IPS-NIHi7 (cell line): Measurements from ENCODE around the gene HDAC7.
A peak's percentile ranks its signal among the peaks of the same experiment; 100 is the strongest.

Experiments
- DNase-seq: peaks from one replicate; pipeline ENCODE4 v3.0.0; 2012; ENCODE audit warnings: mixed read lengths; ENCODE audit errors: extremely low spot score

HDAC7 gene

GRCh38 chr12:47779943-47780504 lies 39.7 kb downstream of the HDAC7 start:
- no peak for DNase-seq

DNA sequence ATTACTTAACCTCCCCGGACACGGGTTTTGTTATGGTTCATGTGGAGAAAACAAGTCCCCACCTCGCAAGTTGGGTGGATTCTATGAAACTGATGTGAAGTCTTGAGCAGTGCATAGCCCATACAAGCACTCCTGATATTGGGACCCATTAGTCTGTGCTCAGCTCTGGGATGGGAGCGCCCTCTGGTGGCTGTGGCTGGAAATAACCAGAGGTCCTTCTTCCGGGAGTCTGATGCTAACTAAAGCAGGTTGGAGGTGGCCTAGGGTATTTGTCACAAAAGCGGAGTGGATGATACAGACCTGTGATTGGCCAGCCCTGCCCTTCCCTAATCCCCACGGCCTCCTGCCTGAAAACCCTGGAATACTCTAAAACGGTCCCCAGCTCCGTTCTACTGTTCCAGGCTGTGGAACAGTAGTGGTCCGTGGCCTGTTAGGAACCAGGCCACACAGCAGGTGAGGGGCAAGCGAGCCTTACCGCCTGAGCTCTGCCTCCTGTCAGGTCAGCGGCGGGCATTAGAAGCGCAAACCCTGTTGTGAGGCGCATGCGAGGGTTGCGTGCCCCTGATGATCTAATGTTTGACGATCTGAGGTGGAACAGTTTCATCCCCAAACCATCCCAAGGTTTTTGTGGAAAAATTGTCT lies 40.3 kb downstream of the HDAC7 start:
- peak; percentile 88 for DNase-seq

- DNase-seq: peak; percentile 45
Observed at GRCh38 chr12:47778881-47779280, 40.8 kb downstream of the HDAC7 start.

DNA sequence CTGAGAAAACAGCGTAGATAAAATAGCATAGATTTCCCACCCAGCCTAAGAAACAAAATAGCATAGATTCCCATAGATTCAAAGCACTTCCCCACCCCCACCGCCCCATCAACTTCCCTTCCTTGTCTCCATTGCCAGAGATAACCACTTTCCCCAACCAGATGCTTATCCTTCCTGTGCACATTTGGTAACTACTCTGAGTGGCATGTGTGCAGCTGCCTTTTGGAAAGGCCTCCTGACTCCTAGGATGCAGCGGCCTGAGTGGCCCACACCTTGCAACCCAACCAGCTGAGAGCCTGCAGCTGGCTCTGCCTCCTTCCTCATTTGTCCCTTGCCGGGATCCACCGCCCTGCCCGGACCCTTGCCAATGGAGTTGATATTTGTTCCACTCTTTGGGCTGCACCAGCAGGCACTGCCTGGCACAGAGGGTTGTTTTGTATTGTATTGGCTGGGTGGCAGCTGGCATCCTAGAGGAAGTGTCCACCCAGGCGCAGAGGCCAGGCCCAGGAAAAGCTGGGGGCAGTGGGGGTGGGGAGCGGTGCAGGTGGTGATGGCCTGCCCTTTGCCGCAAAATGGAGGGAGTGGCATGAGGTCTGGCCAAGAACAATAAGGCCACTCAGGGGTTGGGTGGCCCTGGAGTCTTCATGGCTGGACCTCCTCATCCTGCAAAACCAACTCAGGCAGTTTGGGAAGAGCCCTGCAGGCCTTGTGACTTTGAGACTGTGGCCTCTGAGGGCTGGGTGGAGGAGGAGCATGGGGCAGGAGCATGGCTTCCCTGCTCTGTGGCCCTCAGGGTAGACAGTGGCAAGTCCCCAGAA lies 41.8 kb downstream of the HDAC7 start:
- no peak for DNase-seq

DNA sequence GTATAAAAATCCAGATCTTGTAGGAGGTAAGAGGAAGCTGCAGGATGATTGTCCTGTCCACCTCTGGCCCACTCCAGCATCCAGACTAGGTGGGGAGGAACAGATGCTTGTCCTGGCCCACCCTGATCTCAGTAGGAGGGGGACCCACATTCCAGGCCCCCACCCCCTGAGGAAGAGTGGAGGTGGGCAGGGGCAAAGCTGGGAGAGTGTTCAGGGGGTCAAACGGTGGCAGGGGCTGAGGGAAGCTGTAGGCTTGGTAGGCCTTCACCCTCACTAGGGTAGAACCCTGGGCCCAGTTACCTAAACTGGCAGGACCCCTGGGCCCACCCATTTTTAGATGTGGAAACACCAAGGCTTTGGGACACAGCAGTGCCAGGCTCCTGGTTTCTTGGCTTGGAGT lies 42.6 kb downstream of the HDAC7 start:
- DNase-seq: no peak

- no peak for DNase-seq
Observed at GRCh38 chr12:47776471-47777143, 43.1 kb downstream of the HDAC7 start.

- DNase-seq: no peak
Observed at GRCh38 chr12:47775100-47775911, 44.4 kb downstream of the HDAC7 start.

DNA sequence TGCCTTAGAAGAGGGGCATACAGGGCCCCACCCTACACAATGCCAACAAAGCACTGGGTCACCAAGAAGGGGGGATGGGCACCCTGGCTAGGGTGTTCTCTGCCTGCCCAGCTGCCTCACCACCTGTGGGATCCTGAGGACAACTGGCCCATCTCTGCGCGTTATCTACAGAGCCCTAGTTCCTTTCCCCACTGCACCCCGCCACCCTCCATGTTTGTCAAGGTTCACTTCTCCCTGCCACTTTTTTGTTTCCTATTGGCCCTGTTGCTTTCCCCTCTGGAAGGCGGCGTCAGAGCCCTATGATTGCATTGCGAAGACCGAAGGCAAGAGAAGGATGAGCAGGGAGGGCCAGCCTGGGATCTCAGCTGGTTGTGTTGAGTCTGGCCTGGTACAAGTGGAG lies 45.0 kb downstream of the HDAC7 start:
- DNase-seq: no peak

DNA sequence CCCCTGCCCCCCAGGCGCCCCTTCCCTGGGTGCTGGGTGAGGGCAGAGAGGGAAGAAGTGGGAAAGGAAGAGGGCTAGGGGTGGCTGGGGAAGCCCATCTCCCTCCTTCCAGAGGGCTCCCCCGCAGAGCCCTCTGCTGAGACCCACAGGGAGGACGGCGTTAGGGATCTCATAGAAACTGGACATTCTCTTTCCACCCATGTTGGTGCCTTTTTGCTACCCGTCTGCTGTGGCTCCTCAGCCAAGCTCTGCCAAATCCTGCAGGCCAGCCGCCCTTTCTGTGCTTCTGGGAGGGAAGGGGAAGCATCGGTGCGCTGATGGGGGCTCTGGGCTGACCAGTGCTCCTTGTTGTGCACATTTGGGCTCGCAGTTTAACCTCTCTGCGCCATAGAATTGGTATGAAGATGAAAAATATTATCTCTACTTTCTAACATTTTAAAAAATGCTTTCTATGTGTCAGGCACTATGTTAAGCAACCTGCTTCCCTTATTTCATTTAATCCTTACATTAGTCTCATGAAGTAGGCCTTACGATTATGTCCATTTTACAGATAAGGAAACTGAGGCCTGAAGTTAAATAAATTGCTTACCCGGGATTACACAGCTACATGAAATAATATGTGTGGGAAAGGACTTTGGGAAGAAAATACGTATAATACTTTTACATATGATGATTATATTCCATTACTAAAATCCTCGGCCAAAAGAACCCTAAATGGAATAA lies 45.7 kb downstream of the HDAC7 start:
- no peak for DNase-seq

GRCh38 chr12:47773062-47773857 lies 46.4 kb downstream of the HDAC7 start, which contains the start of gene SLC48A1:
SLC48A1 (plus strand) TSS chr12:47773238; CDS start chr12:47773305, 67 bp downstream.
- peak; percentile 94 for DNase-seq

DNA sequence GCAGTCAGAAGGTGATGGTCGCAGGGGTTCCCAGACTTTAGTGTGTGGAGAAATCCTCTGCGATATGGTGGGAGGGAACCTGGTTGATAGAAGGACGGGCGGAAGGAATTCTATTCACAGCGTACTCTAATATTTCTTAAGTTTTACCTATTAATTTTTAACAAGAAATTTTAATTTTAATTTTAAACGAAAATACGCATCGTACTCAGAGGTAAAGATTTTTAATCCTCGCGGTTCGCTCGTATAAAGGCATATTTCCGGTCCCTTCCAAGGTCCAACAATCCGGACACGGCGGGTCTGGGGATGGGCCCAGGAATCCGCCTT lies 47.0 kb downstream of the HDAC7 start:
- DNase-seq: no peak

- no peak for DNase-seq
Observed at GRCh38 chr12:47772094-47772660, 47.5 kb downstream of the HDAC7 start.

DNA sequence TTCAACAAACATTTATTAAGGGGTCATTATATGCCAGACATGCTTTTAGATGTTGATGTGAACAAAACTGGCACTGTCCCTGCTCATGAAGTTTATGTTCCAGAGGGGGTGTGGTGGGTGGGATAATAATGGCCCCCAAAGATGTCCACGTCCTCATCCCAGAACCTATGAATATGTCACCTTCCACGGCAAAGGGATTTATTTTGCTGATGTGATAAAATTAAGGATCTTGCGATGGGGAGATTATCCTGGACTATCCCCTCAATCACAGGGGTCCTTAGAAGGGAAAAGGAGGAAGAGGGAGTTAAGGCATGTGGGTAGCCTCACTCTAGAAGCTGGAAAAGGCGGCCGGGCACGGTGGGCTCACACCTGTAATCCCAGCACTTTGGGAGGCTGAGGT lies 48.4 kb downstream of the HDAC7 start:
- no peak for DNase-seq

DNA sequence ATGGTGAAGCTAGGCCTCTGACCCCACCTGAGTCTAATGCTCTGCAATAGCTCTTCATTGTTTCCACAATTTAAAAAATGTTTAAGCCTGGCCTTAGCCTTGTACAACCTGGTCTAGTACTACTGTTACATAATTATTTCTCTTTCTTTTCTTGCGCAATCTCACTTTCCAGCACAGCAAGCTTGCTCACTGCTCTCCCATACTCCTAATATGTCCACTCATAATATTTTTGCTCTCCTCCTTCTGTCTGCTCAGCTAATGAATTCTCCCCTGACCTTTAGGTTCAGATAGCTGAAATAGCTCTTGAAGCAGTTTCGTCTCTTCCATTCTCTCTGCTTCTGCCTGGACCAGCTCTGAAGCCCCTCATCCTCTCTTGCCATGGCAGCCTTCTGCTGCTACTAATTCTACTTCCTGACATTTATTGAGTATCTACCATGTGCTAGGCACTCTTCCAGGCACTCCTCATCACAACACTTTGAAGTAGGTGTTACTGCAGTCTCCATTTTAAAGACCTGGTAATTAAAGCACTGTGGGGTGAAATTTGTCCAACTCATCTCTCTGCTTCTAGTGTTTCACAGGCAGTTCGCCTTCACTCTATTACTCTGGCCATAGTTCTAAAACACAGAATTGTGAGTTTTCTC lies 49.5 kb downstream of the HDAC7 start:
- DNase-seq: no peak

DNA sequence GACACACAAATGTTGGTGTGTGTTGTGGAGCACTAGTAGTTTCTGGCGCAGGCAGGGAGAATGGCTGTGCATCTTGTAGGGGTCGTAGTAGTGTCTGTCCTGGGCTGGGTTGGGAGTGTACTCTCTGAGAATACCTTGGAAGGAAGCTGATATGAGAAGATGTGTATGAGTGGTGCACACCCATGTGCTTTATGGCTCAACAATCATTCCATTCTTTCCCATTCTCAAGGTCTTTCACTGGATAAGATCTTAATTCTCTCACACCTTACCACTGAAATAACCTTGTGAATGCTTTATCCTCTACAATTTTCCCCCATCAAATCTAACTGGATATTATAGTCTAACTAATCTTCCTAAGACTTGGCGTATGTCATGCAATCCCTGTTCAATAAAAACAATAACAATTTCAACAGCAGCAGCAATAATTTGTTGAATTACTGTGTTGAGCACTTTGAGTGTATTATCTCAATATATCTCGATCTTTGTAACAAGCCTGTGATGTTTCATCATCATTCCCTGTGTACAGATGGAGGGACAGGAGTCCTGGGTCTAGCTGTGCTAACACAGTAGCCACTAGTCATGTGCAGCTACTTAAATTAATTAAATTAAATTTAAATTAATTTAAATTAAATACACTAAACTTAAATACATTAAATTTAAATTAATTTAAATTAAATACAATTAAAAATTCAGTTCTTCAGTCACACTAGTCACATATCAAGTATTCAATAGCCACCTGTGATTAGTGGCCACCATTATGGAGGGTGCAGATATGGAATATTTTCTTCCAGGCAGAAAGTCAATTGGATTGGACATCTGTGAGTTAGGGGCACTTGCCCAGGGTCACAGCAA lies 50.2 kb downstream of the HDAC7 start:
- DNase-seq: no peak

DNA sequence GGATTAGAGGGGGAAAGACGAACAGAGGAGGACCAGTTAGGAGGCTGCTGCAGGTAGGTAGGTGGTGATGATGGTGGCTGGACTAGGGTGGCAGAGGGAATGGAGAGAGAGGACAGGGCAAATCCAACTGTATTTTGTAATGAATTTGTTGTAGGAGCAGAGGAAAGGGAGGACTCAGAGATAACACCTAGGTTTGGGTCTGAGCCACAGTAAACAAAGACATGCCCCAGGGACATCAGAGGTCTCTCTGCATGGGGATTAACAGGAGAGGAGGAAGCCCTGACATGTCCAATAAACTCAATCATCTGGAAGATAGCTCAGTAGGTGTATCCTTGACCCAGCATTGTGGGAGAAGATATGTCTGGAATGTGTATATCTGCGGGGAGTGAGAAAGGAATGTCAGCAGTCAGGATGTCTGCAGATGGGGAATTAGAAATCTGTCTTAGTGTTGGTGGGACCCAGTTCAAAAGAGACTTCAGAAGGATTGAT lies 51.3 kb downstream of the HDAC7 start:
- no peak for DNase-seq

GRCh38 chr12:47767216-47767724 lies 52.4 kb downstream of the HDAC7 start:
- DNase-seq: peak; percentile 61
